ENCODE measurements around the gene NACAD.
A peak's percentile ranks its signal among the peaks of the same experiment; 100 is the strongest.

Gene NACAD

GRCh38 chr7:45112648-45113047 is 23.9 kb upstream of the NACAD start:
- no peak for DNase-seq

- DNase-seq, result peak; percentile 95
These were observed 22.8 kb upstream of the NACAD start, which contains the start of gene TBRG4 for GRCh38 chr7:45111298-45112223. Gene TBRG4, minus strand, starts transcription at chr7:45111697. Its CDS starts 2,460 bp downstream, at chr7:45109237.

GRCh38 chr7:45108863-45109262 is 20.1 kb upstream of the NACAD start:
- DNase-seq, result no peak

GRCh38 chr7:45107356-45107755 is 18.6 kb upstream of the NACAD start:
- DNase-seq, result no peak

DNA sequence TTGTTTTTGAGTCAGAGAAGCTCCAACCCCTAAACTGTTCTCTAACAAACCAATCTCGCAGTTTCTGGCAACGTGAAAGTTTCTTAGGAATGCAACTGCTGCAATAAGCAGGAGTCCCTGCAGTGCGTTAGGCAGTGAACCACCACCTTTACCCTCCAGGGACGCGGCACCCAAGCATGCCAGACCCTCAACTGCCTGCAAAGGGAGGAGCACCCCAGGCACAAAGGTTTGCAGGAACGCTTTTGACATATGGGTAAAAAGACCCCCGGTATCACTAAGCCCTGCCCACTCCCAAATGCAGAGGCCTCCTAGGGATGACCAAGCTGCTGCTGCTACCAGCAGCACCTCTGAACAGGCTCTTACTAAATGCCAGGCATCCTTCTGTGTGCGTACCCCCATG is 18.1 kb upstream of the NACAD start:
- DNase-seq, result no peak

DNA sequence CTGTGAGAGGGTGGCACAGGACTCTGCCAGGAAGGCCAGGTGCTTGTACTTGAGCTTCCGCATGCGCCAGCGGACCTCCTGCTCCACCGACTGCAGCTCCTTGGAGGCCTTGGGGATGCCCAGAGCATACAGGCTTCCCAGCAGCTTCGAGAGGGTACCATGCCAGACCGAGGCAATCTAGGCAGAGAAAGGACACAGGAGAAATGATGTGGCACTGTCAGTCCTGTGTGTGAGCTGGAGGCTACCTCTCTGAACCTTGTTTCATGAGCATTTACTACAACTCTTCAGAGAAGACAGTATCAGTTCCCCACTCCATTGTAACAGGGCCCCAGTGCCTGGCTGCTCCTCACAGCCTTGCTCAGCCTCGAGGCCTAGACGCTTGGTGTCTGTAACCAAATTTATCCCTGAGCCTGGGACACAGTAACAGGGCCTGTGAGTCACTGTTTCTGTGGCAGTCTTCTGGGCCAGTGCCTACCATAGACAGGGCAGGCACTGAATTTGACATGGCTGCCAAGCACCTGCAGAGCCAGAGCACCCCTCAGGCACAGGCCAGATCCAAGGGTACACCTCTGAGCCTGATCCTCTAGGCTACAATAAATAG is 16.9 kb upstream of the NACAD start:
- DNase-seq, result no peak

DNA sequence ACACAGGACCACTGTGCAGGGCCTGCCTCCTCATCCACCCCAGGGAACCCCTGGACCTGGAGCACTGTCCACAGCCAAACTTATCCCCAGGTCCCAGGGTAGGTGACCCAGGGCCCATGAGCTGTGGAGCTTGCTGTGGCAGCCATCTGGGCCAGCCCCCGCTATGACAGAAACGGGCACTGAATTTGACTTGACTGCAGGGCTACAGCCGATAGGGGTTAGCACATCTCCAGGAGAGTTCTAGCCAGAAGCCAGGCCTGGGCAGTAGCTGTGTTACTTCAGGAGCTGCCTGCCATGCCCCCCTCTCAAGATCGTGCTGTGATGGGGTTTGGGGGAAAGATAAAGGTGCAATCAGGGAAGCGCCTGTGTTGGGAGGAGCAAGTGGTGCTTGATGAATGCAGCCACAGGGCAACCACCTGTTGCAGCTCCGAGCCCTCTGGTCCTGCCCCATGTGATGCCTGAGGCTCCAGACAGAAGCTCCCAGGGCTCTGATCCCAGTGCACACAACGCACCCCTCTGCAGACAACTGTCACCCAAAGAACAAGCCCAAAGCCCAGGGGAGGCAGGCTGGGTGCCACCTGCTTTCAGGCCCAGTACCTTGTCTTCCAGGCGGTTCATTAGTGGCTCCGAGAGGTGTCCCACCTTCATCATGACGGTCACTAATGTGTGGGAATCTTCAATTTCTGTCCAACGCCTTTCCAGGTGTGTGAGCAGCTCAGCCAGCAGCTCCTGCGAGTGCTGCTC is 16.2 kb upstream of the NACAD start:
- DNase-seq, result no peak

DNA sequence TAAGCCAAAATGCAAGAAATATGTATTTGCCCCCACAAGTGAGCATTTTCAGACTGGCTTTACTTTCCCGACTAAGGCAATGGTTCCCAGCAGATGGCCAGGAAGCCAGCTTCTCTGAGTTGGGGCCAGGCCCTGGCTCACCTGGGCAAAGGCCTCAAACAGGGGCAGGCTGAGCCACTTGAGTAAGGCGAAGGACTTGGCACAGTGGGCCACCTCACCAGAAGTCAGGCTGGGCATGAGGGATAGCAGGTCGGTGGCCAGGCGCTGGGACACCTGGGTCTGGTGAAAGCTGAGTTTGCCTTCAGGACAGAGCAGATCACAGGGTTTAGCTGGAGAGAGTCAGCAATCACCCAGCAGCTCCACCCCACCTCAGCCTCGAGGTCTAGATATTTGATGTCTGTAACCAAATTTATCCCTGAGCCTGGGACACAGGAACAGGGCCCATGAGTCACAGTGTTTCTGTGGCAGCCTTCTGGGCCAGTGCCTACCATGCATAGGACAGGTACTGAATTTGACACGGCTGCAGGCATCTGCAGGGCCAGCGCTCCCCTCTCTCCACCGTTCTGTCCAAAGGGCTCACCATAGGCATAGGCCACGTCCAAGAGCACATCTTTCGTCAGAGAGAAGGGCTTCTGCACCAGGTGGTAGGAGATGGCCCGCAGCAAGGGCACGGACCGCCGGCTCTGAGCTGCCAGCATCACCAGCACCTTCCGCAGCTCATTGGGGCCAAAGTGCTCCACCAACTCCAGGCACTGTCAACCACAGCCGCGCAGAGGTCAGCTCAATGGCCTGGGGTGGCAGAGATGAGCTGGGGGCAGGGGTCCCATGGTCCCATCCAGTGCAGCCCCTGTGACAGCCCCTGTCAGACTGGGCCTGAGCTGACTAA is 15.4 kb upstream of the NACAD start:
- no peak for DNase-seq

DNA sequence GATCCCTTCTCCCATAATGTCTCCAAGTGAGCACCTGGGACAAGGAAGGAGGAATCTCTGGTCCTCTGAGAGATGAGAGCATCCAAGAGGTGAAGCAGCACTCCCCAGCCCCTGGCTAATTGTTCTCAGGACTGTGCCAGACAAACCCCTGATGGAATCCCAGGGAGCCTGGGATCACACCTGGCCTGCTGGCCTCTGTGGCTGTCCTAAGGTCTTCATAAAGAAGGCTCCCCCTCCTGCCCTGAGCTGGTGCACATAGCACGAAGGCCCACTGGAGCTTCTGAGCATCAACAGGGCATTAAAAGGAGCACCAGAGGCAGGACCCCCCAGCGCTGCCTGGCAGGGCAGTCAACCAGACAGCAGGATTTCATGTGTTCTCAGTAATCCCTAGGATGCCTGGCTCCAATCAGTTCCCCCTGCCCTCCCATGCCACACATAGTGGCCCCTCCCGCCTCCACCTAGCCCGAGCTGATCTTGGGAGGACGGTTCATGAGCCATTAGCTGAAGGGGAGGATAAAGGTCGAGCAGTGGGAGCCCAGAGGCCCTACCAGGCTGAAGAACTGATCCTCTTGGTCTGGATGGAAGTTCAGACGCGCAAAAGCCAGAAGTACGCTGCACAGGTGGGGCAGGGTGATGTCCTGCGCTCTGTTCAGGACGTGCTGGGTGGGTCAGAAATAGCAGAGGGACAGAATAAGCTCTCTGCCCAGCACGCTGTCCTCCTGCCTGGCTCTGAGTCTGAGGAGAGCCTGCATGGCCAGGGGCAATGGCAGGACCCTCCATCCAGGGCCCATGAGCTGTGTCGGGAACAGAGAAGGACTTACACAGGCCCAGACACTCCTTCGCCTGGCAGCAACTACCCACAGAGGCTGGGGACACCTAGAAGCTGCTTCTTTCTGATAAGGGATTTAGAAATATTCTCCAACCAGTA is 14.3 kb upstream of the NACAD start:
- no peak for DNase-seq

DNA sequence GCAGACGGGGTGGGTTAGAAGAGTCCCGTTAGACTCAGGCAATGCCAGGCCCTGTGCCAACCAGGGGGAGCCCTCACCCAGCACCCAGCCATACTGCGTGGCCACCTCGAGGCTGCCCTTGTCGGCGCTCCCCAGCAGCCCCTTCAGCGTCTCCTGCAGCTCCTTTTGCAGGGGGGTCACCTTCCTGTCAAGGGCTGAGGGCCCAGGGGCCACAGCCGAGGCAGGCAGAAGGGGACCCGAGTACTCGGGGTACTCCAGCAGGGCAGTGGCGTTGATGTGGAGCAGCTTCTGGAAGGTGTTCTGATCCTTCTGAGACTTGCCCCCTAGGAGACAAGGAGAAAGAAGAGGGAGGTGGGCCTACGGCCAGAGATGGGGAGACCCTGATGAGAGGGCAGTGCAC is 13.0 kb upstream of the NACAD start:
- no peak for DNase-seq

- DNase-seq, result no peak
These were observed 12.2 kb upstream of the NACAD start for GRCh38 chr7:45100761-45101480.

DNA sequence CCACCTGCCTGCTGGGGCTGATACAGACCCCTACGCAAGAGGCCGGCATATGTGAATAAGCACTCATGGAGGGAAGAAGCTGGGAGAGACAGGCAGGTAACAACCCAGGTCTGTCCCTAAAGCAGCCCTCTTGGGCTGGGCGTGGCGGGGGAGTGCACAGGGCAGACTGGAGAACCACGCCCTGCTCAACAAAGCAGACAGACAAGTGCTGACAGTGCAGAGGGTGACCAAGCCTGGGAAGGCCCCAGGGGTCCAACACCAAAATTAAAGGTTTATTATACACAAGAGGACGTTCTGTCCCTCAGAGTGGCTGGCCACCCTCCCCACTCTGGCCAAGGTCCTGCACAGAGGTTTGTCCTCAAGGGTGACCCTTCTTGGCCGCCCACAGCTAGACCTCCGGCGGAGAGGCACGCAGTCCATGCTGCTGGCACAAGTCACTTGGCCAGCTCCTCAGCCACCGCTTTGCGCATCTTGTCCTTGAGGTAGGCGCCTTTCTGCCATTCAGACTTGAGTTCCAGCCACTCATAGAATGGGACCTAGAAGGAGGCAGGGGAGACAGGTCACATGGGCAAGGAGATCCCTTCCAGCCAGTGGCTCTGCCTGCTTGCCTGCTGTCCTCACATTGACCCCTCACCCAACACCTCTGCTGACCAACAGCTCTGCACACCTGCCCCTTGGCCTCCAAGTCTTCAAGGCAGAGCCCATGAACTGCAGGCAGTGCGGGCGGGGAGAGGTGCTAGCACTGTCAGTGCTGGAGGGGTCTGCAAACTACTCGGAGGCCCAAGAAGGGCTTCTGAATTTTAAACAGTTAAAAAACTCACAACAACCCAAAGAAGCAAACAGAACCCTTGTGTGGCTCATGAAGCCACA is 11.4 kb upstream of the NACAD start:
- no peak for DNase-seq

DNA sequence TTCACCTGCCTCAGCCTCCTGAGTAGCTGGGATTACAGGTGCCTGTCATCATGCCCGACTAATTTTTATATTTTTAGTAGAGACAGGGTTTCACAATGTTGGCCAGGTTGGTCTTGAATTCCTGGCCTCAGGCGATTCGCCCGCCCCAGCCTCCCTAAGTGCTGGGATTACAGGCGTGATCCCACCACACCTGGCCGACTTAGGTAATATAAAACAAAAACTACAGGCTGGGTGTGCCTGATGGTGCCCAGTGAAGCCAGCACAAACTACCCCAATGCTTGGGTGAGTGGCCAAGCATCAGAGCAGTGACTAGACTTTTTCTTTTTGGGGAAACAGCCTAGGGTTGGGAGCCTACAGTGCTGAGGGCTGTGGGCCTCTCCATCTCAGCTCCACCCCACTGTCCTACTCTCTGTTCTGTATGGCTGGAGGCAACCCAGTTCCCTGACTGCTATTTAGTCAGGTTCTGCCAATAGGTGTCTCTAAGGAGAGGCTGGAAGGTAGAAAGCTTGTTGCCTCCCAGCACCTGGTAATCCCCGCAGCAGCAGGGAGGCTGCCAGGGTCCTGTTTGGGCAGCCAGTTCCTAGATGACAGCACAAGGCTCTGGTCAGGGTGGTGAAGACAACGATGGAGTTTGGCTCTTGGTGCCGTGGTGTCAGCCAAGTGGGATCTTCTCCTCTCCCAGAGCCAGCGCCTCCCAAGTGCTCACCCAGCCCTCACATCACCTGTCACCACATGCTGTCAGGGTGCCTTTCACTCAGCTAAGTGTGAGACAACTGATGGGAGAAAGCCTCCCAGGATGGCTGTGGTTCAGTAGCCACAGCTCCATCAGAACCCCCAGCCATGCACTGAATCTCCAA is 10.4 kb upstream of the NACAD start:
- DNase-seq, result no peak

DNA sequence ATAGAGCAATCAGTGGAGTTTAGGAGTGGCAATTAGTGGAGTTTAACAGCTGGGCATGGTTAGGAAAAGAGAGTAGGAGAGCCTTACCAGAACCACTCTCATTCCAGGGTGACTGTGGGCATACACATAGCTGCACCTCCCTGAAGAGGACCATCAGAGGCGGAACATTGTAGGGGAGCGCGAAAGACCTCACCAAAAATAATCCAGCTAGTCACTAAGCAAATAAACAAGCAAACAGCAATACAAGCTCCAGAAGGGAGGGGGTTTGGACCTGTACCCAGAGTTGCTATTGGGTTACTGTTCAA is 4.1 kb upstream of the NACAD start:
- no peak for DNase-seq

DNA sequence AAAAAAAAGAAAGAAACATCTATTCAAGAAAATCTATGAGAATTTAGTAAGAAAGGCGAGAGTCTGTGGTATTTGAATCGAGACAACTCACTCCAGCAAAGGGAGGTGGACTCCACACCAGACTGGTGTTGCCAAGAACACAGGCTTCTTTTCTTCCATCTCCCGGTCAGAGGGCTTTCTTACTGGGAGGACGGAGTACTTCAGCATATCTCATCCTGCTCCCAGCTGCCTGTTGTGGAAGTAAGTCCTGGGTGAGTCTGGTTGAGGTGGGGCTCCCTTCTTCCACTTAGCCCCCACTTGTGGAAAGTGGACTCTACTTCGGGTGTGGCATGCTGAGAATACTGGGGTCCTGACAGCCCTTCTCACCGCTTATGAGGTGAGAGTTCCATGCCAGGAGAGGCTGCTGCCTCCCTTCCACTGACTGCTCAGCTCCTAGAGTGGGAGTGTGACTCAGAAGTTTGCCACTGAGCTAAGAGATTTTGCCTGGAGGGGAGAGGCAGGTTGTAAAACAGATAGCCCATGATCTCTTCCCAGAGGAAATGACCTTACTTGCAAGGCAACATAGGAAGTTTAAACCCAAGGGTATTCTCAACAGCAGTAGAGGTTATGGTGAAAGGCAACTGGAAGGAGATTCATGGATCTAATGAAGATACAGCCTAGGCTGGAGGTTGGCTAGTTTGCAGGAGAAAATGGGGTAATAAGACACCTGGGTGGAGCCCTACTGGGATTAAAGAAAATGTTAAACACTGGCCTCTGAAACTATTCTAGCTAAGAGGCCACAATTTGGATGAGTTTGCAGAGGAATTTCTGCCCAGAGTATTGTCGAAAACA is 3.5 kb upstream of the NACAD start:
- no peak for DNase-seq

DNA sequence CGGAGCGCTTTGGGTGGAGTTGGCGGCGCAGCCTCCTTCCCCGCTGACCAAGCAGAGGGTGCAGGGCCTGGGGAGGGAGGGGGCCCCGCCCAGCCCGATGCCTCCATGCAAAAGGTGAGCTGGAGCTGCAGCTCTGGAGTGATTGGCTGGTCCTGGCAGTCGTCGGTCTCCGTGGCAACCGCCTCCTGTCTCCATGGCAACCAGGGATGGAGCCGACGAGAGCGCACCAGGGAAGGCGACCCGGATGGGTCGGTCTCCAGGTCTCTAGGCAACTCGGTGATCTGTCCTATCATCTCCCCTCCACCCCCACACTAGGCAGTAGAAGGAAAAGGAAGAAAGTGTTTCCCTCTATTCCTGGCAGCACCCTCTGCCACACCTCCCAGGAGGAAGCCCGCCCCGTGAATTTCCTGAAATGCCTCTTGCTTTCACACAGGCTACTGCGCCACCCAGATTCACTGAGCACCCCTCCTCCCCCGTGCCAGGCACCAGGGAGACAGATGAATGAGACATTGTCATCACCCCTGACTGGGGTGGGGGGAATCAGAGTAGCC is 647 bp upstream of the NACAD start:
- peak; percentile 96 for DNase-seq

- peak; percentile 14 for DNase-seq
These were observed 545 bp downstream of the NACAD start for GRCh38 chr7:45088146-45088701.
